Measurements from ENCODE around the gene BORCS5.

The BORCS5 gene

DNA sequence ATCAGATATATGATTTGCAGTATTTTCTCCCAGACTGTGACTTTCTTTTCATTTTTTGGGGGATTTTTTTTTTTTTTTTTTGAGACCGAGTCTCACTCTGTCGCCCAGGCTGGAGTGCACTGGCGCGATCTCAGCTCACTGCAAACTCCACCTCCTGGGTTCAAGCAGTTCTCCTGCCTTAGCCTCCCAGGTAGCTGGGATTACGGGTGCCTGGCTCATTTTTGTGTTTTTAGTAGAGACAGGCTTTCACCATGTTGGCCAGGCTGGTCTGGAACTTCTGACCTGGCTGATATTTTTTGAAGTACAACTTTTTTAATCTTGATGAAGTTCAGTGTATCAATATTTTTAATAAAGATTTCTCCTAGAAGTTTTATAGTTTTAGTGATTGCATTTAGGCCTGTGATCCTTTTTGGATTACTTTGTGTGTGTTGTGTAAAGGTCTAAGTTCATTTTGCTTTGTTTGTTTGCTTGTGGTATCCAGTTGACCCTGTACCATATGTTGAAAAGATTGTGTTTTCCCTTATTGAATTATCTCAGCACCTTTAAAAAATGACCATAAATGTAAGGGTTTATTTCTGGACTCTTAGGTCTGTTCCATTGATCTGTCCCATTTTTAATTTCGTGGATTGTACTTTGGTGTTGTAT, 24.2 kb downstream of the BORCS5 start:
- ATAC-seq: no peak
- no peak for TF ChIP-seq ZC3H10 (CRISPR knock-in tag; IDR thresholded peaks at IDR 0.05)
- no peak for TF ChIP-seq ZNF565 (CRISPR knock-in tag; conservative IDR thresholded peaks at IDR 0.05; ENCODE audit: low read depth)
- TF ChIP-seq GLIS3 (CRISPR knock-in tag; IDR thresholded peaks at IDR 0.05): no peak
- TF ChIP-seq ZFP3 (CRISPR knock-in tag; IDR thresholded peaks at IDR 0.05): no peak
- TF ChIP-seq ARNTL (CRISPR knock-in tag; IDR thresholded peaks at IDR 0.05; ENCODE audit: borderline replicate concordance, low read depth): no peak
- TF ChIP-seq, protein P1, sequence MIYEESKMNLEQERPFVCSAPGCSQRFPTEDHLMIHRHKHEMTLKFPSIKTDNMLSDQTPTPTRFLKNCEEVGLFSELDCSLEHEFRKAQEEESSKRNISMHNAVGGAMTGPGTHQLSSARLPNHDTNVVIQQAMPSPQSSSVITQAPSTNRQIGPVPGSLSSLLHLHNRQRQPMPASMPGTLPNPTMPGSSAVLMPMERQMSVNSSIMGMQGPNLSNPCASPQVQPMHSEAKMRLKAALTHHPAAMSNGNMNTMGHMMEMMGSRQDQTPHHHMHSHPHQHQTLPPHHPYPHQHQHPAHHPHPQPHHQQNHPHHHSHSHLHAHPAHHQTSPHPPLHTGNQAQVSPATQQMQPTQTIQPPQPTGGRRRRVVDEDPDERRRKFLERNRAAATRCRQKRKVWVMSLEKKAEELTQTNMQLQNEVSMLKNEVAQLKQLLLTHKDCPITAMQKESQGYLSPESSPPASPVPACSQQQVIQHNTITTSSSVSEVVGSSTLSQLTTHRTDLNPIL (CRISPR knock-in tag; IDR thresholded peaks at IDR 0.05; ENCODE audit: low read depth): no peak
- TF ChIP-seq TCF4 (CRISPR knock-in tag; IDR thresholded peaks at IDR 0.05; ENCODE audit: borderline replicate concordance): no peak
- no peak for TF ChIP-seq ZFP30 (CRISPR knock-in tag; IDR thresholded peaks at IDR 0.05)
- TF ChIP-seq, protein P2, sequence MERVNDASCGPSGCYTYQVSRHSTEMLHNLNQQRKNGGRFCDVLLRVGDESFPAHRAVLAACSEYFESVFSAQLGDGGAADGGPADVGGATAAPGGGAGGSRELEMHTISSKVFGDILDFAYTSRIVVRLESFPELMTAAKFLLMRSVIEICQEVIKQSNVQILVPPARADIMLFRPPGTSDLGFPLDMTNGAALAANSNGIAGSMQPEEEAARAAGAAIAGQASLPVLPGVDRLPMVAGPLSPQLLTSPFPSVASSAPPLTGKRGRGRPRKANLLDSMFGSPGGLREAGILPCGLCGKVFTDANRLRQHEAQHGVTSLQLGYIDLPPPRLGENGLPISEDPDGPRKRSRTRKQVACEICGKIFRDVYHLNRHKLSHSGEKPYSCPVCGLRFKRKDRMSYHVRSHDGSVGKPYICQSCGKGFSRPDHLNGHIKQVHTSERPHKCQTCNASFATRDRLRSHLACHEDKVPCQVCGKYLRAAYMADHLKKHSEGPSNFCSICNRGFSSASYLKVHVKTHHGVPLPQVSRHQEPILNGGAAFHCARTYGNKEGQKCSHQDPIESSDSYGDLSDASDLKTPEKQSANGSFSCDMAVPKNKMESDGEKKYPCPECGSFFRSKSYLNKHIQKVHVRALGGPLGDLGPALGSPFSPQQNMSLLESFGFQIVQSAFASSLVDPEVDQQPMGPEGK (CRISPR knock-in tag; IDR thresholded peaks at IDR 0.05; ENCODE audit: borderline replicate concordance): no peak
- no peak for TF ChIP-seq PPARA (CRISPR knock-in tag; IDR thresholded peaks at IDR 0.05; ENCODE audit: borderline replicate concordance)

DNA sequence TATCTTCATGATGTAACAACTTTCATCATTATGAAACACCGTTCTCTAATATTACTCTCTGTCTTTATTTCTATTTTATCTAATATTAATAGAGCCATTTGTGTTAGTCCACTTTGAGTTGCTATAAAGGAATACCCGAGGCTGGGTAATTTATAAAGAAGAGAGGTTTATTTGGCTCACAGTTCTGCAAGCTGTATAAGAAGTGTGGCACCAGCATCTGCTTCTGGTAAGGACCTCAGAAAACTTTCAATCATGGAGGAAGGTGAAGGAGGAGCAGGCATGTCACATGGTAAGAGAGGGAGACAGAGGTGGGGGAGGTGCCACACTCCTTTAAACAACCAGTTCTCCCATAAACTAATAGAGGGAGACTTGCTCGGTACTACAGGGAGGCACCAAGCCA, 25.1 kb downstream of the BORCS5 start:
- TF ChIP-seq PPARA (CRISPR knock-in tag; IDR thresholded peaks at IDR 0.05; ENCODE audit: borderline replicate concordance) (no peak), ZNF565 (CRISPR knock-in tag; conservative IDR thresholded peaks at IDR 0.05; ENCODE audit: low read depth) (no peak)
- no peak for ATAC-seq

DNA sequence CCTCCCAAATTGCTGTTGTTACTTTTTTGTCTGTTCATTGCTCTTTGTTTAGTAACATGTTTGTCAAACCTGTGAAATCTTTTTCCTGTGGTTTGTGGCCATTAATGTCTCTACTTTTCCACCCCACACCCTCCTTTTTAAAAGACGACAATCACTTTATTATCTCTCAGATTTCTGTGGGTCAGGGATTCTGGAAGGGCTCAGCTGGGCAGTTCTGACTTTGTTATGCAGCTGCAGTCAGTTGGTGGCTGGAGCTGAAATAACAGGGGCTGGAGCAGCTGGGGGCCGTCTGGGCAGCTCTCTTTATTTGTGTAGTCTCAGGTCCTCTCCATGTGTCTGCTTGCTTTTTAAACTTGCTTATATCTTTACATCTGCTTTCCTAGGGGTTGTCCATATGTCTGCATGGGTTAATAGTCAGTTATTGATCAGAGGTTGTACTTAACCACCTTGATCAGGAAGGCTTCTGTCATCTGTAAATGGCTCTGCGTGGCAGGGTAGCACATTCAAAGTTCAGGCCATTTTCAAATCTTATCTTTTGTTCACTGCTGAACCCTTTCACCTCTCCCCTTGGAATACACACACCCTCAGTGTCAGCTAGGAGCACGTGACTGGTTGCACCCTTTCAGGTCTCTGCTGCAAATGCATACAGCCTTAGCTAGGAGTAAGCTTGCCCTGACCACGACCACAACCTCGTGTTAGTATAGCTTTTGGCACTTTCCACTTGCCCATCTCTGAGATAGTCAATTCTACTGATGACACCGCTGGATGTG, 27.9 kb downstream of the BORCS5 start:
- TF ChIP-seq, protein P2 (CRISPR knock-in tag; IDR thresholded peaks at IDR 0.05; ENCODE audit: borderline replicate concordance): no peak
- no peak for ATAC-seq

DNA sequence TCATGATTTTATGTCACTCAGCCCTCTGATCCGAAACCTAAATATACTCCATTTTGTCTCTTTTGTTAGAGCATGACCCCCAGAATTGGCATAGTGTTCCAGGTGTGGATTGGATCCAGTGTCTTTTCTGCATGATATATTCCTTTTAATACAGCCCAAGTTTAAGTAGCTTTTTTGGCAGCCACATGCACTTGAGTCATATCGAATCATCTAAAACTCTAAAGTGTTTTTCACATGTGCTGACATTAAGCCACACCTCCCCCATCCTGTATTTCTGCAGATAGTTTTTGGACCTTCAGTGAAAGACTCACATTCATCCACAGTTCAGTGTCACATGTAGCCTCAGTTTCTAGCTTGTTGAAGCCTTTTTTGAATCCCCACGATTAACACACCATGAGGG, 30.6 kb downstream of the BORCS5 start:
- peak; percentile 86 for ATAC-seq
- TF ChIP-seq PPARA (CRISPR knock-in tag; IDR thresholded peaks at IDR 0.05; ENCODE audit: borderline replicate concordance) (no peak), OSR1 (CRISPR knock-in tag; IDR thresholded peaks at IDR 0.05) (no peak), ISL1 (CRISPR knock-in tag; IDR thresholded peaks at IDR 0.05) (peak; percentile 84)

DNA sequence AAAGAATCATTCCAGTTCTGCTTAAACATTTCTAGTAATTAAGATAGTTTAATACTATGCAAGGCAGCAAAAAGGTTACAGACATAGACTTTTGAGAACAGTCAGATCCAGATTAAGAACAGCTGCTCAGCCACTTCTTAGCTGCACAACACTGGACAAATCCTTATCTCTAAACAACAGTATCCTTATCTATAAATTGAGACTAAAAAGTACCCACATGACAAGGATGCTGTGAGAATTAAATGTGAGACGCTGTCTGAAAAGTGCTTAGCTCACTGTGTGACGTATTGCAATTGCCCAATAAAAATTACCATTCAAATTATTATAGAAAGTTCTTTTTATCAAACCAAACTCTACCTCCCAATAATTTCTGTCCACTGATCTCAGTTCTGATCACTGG, 35.5 kb downstream of the BORCS5 start:
- no peak; the same call in 1 of the 3 replicates for ATAC-seq
- peak; percentile 76; the same call in 1 of the 2 replicates for TF ChIP-seq TCF4 (CRISPR knock-in tag; IDR thresholded peaks at IDR 0.05; ENCODE audit: borderline replicate concordance)
- no peak for TF ChIP-seq ESRRG (CRISPR knock-in tag; IDR thresholded peaks at IDR 0.05)
- TF ChIP-seq, protein P3, sequence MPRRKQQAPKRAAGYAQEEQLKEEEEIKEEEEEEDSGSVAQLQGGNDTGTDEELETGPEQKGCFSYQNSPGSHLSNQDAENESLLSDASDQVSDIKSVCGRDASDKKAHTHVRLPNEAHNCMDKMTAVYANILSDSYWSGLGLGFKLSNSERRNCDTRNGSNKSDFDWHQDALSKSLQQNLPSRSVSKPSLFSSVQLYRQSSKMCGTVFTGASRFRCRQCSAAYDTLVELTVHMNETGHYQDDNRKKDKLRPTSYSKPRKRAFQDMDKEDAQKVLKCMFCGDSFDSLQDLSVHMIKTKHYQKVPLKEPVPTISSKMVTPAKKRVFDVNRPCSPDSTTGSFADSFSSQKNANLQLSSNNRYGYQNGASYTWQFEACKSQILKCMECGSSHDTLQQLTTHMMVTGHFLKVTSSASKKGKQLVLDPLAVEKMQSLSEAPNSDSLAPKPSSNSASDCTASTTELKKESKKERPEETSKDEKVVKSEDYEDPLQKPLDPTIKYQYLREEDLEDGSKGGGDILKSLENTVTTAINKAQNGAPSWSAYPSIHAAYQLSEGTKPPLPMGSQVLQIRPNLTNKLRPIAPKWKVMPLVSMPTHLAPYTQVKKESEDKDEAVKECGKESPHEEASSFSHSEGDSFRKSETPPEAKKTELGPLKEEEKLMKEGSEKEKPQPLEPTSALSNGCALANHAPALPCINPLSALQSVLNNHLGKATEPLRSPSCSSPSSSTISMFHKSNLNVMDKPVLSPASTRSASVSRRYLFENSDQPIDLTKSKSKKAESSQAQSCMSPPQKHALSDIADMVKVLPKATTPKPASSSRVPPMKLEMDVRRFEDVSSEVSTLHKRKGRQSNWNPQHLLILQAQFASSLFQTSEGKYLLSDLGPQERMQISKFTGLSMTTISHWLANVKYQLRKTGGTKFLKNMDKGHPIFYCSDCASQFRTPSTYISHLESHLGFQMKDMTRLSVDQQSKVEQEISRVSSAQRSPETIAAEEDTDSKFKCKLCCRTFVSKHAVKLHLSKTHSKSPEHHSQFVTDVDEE (CRISPR knock-in tag; IDR thresholded peaks at IDR 0.05): peak; percentile 38; the same call in 1 of the 2 replicates
- no peak for TF ChIP-seq RARB (CRISPR knock-in tag; IDR thresholded peaks at IDR 0.05)
- TF ChIP-seq, protein P4, sequence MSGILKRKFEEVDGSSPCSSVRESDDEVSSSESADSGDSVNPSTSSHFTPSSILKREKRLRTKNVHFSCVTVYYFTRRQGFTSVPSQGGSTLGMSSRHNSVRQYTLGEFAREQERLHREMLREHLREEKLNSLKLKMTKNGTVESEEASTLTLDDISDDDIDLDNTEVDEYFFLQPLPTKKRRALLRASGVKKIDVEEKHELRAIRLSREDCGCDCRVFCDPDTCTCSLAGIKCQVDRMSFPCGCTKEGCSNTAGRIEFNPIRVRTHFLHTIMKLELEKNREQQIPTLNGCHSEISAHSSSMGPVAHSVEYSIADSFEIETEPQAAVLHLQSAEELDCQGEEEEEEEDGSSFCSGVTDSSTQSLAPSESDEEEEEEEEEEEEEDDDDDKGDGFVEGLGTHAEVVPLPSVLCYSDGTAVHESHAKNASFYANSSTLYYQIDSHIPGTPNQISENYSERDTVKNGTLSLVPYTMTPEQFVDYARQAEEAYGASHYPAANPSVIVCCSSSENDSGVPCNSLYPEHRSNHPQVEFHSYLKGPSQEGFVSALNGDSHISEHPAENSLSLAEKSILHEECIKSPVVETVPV (CRISPR knock-in tag; IDR thresholded peaks at IDR 0.05): 0 out of 2 replicates have a peak, but pooled peaks have one; percentile 26

Measured in SK-N-SH treated with all-trans-retinoic acid at 6 μM for 48 hours (cell line).